HG03457 (cell line): Measurements from ENCODE around the gene UBR3.
"Not testable (repeated sequence)": the region's sequence is repeated elsewhere in the genome, so short reads cannot be mapped to it uniquely, and the experiment has no call there.

ENCODE experiments used
- ATAC-seq: cut with Tn5 transposase; IDR thresholded peaks from one replicate; pipeline ENCODE4 v1.9.1; 2021; ENCODE audit warnings: moderate number of reproducible peaks; ENCODE audit not compliant: unreplicated experiment

UBR3 gene

DNA sequence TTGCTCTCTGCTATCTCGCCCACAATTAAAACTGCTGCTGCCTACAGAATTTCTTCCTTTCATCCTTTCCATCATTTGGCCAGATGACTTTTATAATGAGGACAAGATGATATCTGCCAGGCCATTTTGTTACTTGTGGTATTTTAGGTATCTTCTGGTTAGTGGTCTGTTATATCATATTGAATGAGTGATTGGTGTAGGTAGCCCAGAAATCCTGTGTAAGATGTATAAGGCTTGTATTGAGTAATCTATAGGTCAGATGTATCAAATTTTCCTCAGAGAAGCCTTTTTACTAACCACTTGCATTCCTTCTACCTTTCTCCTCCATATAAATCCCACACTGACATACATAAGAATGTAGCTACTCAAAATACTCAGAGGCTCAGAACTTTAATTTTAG is 118.3 kb downstream of the UBR3 start:
- no peak for ATAC-seq

DNA sequence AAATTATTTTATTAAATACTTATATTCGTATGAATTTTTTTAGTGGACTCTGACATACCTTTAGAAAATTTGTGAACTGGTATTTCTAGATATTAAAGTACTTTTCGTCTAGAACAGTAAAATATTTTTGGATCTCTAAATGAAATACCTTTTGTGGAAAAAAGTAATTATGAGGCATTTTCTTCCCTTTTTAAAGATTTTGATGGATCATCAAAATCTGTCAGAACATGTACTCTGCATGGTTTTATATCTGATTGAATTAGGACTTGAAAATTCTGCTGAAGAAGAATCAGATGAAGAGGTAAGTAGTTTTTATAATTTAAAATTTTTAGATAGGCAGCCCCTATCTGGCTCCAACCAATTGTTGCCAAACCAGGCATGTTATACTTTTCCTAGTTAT is 118.8 kb downstream of the UBR3 start:
- no peak for ATAC-seq

DNA sequence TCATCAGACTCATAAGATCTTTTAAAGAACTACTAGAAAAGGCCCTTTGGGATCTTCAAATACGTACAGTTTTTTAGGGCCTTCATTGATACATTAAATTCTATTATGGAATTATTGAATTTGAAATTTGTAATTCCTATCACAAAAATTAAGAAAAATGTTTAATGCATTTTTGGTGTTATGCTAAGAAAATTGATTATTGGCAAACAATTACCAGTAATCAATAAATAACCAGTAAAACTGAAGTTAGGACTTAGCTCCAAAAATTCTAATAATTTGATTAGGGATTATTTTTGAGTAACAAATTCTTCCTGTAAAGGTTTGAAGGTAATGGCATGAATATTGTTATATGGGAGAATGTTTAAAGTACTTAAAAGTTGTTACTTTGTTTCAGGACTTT is 119.3 kb downstream of the UBR3 start:
- no peak for ATAC-seq

DNA sequence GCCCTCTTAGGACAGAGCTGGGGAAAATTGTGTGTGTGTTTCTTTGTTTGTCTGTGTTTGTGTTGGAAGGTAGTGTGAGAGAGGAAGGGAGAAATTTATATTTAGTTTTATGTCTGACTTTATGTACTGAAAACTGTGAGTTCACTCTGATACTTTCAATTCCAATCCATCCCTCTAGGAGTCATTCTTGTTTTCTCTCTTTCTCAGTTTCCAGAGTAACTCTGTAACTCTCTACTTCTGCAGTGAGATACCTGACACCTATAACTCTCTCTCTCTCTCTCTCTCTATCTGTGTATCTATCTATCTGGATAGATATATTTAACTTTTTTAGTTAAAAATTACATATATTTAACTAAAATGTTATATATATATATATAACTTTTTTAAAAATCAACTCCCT is 128.7 kb downstream of the UBR3 start:
- no peak for ATAC-seq

DNA sequence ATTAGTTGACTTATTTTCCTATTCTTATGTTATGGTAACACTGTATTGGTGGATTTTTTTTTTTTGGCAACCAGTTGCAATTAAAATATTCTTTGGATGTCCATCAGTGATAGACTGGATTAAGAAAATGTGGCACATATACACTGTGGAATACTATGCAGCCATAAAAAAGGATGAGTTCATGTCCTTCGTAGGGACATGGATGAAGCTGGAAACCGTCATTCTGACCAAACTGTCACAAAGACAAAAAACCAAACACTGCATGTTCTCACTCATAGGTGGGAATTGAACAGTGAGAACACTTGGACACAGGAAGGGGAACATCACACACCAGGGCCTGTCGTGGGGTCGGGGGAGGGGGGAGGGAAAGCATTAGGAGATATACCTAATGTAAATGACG is 130.0 kb downstream of the UBR3 start:
- ATAC-seq = not testable (repeated sequence)

DNA sequence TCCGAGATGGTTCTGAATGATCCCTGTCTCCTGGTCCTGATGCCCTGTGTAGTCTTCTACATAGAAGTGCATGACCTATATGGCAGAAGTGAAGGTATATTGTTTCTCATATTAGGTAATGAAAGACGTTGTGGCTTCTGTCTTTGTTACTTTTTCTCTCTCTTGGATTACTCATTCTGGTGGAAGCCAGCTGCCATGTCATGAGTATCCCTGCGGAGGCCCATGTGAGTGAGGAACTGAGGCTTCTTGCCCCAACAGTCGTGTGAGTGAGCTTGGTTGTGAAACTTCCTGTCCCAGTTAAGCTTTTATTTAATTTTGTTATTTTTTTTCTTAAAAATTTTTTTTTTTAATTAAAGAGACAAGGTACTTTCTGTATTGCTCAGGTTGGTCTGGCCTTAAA is 134.7 kb downstream of the UBR3 start:
- ATAC-seq = no peak

DNA sequence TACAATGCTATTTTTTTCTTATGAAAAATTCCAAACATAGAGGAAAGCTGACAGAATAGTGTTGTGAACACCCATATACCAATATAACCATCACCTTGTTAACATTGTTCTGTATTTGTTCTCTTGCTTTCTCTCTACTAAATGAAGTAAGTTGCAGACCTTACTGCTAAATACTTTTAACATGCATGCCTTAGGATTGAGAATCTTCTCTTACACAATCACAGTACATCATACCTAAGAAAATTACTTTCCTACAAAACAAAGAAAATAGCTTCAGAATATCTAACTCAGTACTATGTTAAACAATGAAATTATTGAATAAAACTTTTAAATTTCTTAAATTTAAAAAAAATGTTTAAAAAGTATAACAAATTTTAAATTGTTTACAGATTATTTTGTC is 136.5 kb downstream of the UBR3 start:
- no peak for ATAC-seq

DNA sequence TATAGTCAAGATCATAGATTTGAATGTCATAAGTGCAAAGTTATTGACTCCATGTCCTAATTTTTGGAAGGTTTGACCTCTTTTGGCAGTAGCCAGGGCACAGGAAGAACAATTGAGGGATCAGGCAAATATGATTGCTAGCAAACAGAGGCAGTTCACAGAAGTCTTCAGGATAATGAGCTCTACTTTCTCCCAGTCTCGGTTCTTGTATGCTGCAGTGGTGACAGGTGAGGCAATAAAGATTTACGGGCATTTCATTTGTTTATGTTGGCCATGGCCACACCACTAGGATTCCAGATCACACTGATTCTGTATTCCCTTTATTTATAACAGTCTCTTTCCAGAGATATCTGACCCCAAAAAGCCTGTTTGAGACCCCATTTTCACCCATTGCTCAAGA is 137.5 kb downstream of the UBR3 start:
- no peak for ATAC-seq

DNA sequence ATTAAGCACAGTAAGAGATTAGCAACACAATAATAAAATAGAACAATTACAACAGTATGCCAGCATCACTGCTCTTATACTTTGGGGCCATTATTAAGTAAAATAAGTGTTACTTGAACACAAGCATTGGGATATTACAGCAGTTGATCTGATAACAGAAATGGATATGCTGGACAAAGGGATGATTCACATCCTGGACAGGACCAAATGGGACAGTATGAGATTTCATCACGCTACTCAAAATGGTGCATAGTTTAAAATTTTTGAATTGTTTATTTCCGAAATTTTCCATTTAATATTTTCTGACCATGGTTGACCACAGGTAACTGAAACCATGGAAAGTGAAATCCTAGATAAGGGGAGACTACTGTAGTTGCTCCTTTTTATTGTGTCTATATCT is 138.2 kb downstream of the UBR3 start:
- no peak for ATAC-seq

DNA sequence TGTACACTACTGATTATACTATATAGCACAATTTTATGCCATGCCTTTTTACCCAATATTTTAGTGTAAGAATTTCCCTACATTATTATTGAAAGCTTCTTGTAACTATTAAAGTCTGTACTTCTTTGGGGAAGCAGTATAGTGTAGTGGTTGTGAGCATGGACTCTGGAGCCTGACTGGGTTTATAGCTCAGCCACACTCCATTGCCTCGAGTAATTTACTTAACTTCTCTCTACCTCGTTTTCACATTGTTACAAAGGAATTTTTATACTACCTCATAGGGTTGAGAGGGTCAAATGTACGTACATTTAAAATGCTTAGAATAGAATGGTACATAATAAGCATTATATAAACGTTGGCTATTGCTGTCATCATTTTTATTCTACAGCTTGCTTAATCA is 139.2 kb downstream of the UBR3 start:
- ATAC-seq = no peak

DNA sequence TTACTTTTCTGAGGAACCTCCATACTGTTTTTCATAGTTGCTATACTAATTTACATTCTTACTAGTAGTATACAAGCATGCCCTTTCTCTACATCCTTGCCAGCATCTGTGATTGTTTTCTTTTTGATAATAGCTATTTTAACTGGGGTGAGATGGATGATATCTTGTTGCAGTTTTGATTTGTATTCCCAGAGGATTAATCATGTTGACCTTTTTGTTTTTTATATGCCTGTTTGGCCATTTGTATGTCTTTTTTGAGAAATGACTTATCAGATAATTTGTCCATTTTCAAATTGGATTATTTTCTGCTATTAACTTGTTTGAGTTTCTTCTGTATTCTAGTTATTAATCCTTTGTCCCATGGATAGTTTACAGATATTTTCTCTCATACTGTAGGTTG is 141.5 kb downstream of the UBR3 start:
- ATAC-seq = no peak

DNA sequence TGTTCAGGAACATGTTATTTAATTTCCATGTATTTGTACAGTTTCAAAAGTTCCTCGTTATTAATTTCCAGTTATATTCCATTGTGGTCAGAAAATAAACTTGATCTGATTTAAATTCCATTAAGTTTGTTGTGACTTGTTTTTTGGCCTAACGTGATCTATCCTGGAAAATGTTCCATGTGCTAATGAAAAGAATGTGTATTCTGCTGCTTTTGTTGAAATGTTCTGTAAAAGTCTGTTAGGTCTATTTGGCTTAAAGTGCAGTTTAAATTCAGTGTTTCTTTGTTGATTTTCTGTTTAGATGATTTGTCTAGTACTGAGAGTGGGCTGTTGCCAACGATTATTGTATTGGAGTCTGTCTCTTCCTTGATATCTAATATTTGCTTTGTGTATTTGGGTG is 148.0 kb downstream of the UBR3 start:
- no peak for ATAC-seq

DNA sequence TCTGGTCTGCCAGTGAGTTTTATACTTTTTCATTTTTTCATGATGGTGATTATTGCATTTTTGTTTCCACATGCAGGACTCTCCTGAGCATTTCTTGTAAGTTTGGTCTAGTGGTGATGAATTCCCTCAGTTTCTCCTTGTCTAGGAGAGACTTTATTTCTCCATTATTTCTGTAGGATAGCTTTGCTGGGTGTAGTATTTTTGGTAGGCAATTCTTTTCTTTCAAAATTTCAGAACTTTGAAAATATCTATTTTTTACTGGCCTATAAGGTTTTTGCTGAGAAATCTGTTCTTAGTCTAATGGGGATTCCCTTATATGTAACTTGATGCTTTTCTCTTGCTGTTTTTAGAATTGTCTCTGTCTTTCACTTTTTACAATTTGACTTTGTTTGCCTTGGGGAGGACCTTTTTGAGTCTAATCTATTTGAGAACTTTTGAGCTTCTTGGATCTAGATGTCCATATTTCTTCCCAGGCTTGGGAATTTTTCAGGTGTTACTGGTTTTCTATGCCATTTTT is 149.1 kb downstream of the UBR3 start:
- no peak for ATAC-seq

DNA sequence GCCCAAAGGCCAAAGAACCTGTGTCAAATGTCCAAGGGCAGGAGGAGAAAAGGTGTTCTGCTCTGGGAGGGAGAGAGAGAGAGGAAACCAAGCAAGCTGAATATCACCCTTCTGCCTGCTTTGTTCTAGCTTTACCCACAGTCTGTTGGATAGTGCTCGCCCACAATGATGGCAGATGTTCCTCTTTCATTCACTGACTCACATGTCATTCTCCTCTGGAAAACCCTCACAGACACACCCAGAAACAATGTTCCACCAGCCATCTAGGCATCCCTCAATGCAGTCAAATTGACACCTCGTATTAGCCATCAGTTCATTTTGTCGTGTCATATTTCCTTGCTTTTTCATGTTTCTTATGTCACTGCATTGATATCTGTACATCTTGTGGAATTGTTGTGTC is 150.3 kb downstream of the UBR3 start:
- ATAC-seq = no peak

DNA sequence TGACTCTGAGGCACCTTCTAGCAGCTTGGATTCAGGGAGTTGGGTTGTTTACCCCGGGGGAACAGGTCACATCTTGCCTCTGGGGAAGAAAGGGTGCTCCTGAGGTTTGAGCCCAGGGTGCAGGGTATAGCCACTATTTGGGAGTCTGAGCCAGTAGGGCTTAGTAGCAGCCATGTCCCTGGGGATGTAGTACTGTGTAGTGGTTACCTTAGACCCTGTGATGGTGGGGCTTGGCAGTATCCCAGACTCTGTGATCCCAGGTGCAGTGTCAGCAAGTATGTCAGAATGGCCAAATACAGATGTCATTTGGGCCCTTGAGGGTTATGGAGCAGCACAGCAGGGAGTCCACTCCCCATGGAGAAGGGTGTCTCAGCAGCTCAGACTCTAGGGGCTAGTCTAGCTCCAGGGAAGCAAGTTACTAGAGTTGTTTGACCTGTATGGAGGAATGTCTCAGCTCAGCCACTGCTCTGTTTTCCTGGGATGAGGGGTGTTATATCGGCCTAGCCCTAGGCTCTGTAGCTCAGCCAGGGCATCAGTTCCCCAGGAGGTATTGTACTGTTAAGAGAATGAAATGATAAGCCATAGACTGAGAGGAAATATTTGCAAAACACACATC is 151.3 kb downstream of the UBR3 start:
- no peak for ATAC-seq

DNA sequence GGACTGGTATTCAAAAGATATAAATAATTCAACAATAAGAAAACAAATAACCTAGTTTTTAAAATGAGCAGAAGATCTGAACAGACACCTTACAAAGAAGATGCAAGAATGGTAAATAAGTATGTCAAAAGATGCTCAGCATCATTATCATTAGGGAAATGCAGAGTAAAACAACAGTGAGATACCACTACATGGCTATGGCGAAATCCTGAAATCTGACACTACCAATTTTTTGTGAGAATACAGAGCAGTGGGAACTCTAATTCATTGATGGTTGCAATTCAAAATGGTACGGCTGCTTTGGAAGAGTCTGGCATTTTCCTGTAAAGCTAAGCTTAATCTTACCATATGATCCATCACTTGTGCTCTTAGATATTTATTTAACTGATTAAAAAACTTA is 151.8 kb downstream of the UBR3 start:
- ATAC-seq = no peak

DNA sequence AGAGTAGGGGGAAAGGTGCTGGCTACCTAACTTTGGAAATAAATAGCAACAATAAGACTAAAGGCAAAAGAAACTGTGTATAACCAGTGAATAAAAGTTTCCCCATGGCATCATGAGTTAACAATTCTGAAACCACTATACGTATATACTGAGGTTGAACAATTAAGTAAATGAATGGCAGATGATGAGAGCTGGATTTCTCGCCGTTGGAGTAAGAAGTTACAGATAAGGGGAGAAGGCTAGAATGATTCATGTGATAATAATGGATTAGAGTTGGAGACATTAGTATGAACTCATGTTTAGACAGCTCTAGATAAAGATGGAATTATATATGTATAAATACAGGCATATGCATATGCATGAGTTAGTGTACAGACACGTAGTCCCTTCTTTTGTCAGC is 152.7 kb downstream of the UBR3 start:
- ATAC-seq = no peak

DNA sequence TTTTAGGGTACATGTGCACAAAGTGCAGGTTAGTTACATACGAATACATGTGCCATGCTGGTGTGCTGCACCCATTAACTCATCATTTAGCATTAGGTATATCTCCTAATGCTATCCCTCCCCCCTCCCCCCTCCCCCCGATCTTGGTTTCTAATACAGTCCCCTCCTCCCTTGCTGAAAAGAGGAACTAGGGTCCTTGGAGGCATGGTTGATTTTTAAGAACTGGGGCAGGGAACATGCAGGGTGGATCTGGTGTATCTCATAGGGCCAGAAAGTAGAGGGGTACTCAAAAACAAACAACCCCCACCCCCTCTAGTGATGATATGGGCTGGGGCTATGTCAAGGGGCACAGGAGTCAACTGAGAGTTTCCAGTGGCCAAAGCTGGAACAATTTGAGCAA is 153.4 kb downstream of the UBR3 start:
- ATAC-seq = no peak

DNA sequence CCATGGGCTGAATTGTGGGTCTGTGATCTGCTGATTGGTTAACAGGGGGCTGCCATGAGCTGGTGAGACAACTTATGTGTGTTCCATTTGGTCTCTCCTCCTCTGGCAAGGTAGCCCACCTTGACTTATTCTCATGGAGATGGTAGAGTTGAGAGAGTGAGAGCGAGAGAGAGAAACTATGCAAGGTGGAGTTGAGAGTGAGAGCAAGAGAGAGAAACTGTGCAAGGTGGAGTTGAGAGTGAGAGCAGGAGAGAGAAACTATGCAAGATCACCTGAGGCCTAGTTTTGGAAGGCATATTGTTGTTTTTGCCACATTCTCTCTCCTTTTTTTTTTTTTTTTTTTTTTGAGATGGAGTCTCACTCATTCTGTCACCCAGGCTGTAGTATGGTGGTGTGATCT is 155.7 kb downstream of the UBR3 start:
- no peak for ATAC-seq

DNA sequence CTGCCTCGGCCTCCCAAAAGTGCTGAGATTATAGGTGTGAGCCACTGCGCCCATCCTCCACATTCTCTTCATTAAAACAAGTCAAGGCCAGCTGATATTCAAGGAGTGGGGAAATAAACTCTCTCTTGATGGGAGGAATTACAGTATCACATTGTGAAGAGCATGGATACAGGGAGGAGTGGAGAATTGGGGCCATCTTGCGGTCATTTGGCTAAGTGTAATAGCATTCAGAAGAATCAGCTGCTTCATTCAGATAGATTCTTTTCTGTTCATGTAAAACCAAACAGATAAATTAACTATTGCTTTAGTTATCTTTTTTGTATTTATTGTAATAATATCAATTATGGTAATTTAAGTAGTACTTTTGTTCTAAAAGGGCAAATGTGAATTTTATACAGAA is 156.3 kb downstream of the UBR3 start:
- no peak for ATAC-seq

DNA sequence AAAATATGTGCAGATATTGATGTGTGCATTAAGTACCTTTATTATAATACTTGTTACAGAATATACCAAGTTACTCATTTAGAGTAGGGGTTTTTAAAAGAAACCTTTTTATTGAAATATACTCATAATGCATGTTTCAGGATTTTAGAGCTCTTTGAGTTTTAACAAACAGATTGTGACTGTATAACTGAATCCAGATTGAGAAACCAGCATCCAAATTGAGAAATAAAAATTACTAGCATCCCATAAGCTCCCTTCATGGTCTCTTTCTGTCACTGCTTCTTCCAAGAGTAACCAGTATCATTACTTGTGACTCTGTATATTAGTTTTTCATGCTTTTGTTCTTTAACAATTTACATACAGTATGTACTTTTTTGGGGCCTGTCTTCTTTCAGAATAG is 156.9 kb downstream of the UBR3 start:
- ATAC-seq = no peak

DNA sequence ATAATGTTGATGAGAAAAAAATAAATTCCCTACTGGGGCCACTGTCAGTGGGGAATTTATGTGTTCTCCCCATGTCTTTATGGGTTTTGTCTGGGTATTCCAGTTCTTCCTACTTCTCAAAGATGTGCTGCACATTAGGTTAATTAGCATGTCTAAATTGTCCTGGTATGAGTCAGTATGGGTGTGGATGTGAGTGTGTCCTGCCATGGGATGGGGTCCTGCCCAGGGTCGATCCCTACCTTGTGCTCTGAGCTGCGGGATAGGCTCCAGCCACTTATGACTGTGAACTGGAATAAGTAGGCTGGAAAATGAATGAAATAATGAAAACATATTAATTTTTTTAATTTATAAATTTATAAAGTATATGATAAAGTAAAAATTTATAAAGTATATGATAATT is 167.5 kb downstream of the UBR3 start:
- no peak for ATAC-seq

DNA sequence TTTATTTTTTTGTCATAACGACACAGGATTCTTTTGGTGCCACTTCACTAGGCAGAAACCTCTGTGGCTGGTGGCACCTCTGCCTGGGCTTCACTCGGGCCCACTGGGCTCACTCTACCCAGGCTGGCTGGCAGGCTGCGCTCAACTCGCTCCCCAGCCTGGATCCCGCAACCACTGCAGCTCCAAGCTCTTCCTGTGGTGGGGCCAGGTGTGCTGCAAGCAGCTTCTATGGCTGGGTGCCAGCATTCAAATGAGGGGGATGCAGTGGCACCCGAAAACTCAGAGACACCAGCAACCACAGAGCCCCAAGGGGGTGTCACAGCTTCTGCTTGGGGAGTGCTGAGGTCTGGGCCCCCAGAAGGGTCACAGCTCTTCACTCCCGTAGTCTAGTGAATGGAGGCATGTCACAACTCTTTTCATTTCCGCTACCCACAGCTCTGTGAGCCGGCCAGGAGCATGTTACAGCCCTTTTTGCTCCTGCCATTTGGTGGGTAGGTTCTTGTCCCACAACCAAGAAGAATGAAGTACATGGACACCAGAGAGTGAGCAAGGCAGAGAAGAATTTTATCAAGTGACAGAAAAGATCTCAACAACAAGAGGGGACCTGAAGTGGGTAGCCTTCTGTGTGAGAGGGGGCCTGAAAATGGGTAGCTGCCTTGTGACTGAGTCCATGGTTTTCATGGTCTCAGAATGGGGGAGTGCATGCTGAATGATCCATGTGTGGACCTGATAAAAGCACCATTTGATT is 170.1 kb downstream of the UBR3 start:
- no peak for ATAC-seq
